ENCODE results near the gene SLC35F4.

The SLC35F4 gene

GRCh38 chr14:57751400-57751799, 114.5 kb downstream of the SLC35F4 start:
- Histone ChIP-seq H3K4me1 (ENCODE audit: insufficient read depth, low read length, poor library complexity, severe bottlenecking) (no peaks in the 10 kb centered on the region), H3K9me2 (replicated peaks; ENCODE audit: low read depth, low read length) (no peaks in the 10 kb centered on the region), H3K27me3 (ENCODE audit: insufficient read depth, low read length, poor library complexity, severe bottlenecking) (no peaks in the 10 kb centered on the region), H3K79me2 (ENCODE audit: insufficient read depth, low read length) (no peaks in the 10 kb centered on the region), H3K9ac (ENCODE audit: low read depth, low read length, poor library complexity, severe bottlenecking) (no peak overlapping the region), H4K20me1 (ENCODE audit: insufficient read depth, low read length, poor library complexity, severe bottlenecking) (no peaks in the 10 kb centered on the region), H3K36me3 (ENCODE audit: insufficient read depth, low read length) (no peaks in the 10 kb centered on the region), H3F3A (ENCODE audit: low read depth) (no peaks in the 10 kb centered on the region), H3K4me3 (ENCODE audit: low read length, poor library complexity, severe bottlenecking) (no peak overlapping the region), H2AFZ (ENCODE audit: low read length) (no peak overlapping the region), H3K9me3 (ENCODE audit: insufficient read depth, low read depth, low read length) (no peaks in the 10 kb centered on the region), H3K4me2 (ENCODE audit: low read depth, low read length, poor library complexity, severe bottlenecking) (no peak overlapping the region)
- TF ChIP-seq, protein P1, sequence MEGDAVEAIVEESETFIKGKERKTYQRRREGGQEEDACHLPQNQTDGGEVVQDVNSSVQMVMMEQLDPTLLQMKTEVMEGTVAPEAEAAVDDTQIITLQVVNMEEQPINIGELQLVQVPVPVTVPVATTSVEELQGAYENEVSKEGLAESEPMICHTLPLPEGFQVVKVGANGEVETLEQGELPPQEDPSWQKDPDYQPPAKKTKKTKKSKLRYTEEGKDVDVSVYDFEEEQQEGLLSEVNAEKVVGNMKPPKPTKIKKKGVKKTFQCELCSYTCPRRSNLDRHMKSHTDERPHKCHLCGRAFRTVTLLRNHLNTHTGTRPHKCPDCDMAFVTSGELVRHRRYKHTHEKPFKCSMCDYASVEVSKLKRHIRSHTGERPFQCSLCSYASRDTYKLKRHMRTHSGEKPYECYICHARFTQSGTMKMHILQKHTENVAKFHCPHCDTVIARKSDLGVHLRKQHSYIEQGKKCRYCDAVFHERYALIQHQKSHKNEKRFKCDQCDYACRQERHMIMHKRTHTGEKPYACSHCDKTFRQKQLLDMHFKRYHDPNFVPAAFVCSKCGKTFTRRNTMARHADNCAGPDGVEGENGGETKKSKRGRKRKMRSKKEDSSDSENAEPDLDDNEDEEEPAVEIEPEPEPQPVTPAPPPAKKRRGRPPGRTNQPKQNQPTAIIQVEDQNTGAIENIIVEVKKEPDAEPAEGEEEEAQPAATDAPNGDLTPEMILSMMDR (conservative IDR thresholded peaks at IDR 0.05; ENCODE audit: low read length) = no peak
- TF ChIP-seq EZH2phosphoT487 (IDR thresholded peaks at IDR 0.05; ENCODE audit: borderline replicate concordance) = no peak

GRCh38 chr14:57749267-57749666, 116.6 kb downstream of the SLC35F4 start:
- no peak overlapping the region for H2AFZ ChIP-seq (ENCODE audit: low read length)
- no peaks in the 10 kb centered on the region for H3F3A ChIP-seq (ENCODE audit: low read depth)
- H3K79me2 ChIP-seq (ENCODE audit: insufficient read depth, low read length) = no peaks in the 10 kb centered on the region
- TF ChIP-seq EZH2phosphoT487 (IDR thresholded peaks at IDR 0.05; ENCODE audit: borderline replicate concordance) = no peak
- TF ChIP-seq, protein P1 (conservative IDR thresholded peaks at IDR 0.05; ENCODE audit: low read length) = no peak
- H3K36me3 ChIP-seq (ENCODE audit: insufficient read depth, low read length) = no peaks in the 10 kb centered on the region
- H3K4me3 ChIP-seq (ENCODE audit: low read length, poor library complexity, severe bottlenecking) = no peak overlapping the region
- H4K20me1 ChIP-seq (ENCODE audit: insufficient read depth, low read length, poor library complexity, severe bottlenecking) = no peaks in the 10 kb centered on the region
- no peaks in the 10 kb centered on the region for H3K4me1 ChIP-seq (ENCODE audit: insufficient read depth, low read length, poor library complexity, severe bottlenecking)
- no peak overlapping the region for H3K9ac ChIP-seq (ENCODE audit: low read depth, low read length, poor library complexity, severe bottlenecking)
- H3K4me2 ChIP-seq (ENCODE audit: low read depth, low read length, poor library complexity, severe bottlenecking) = no peak overlapping the region
- no peaks in the 10 kb centered on the region for H3K27me3 ChIP-seq (ENCODE audit: insufficient read depth, low read length, poor library complexity, severe bottlenecking)
- no peaks in the 10 kb centered on the region for H3K9me3 ChIP-seq (ENCODE audit: insufficient read depth, low read depth, low read length)
- H3K9me2 ChIP-seq (replicated peaks; ENCODE audit: low read depth, low read length) = no peaks in the 10 kb centered on the region

DNA sequence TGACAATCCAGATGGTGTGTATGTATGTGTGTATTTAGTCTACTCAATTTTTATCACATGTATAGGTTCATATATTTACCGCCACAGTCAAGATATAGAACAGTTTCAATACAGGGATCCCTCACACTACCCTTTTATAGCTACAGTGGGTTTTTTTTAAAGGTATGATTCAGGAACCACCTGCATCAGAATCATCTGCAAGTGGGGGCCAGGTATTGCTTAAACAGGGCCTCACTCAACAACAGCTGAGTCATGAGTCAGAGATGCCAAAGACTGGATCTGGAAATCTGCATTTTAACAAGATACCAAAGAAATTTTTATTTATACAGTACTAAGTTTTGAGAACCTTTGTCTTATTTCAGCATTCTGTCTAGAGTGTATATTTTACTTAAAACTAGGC, 117.6 kb downstream of the SLC35F4 start:
- Histone ChIP-seq H4K20me1 (ENCODE audit: insufficient read depth, low read length, poor library complexity, severe bottlenecking) (no peaks in the 10 kb centered on the region), H2AFZ (ENCODE audit: low read length) (no peak overlapping the region), H3K4me1 (ENCODE audit: insufficient read depth, low read length, poor library complexity, severe bottlenecking) (no peaks in the 10 kb centered on the region), H3K27me3 (ENCODE audit: insufficient read depth, low read length, poor library complexity, severe bottlenecking) (no peaks in the 10 kb centered on the region), H3K9me3 (ENCODE audit: insufficient read depth, low read depth, low read length) (no peaks in the 10 kb centered on the region), H3F3A (ENCODE audit: low read depth) (no peaks in the 10 kb centered on the region), H3K9me2 (replicated peaks; ENCODE audit: low read depth, low read length) (no peaks in the 10 kb centered on the region), H3K4me3 (ENCODE audit: low read length, poor library complexity, severe bottlenecking) (no peak overlapping the region), H3K79me2 (ENCODE audit: insufficient read depth, low read length) (no peaks in the 10 kb centered on the region), H3K4me2 (ENCODE audit: low read depth, low read length, poor library complexity, severe bottlenecking) (no peak overlapping the region), H3K9ac (ENCODE audit: low read depth, low read length, poor library complexity, severe bottlenecking) (no peak overlapping the region), H3K36me3 (ENCODE audit: insufficient read depth, low read length) (no peaks in the 10 kb centered on the region)
- TF ChIP-seq, protein P1 (conservative IDR thresholded peaks at IDR 0.05; ENCODE audit: low read length) = no peak
- no peak for TF ChIP-seq EZH2phosphoT487 (IDR thresholded peaks at IDR 0.05; ENCODE audit: borderline replicate concordance)
